Mesenchymal stem cell (in vitro differentiated cells and primary cell): ENCODE measurements around the gene PRDX5.

ENCODE experiments used
- DNase-seq: peaks from one replicate; pipeline ENCODE4 v3.0.0-alpha.2; 2013
- H2AFZ ChIP-seq: one replicate; pipeline ENCODE4 v1.6.1; 2013; ENCODE audit warnings: low read depth, mild to moderate bottlenecking, control low read depth, inconsistent platforms, low read length, moderate library complexity
- H2AK5ac ChIP-seq: 2 replicates; pipeline ENCODE4 v1.6.1; 2013; ENCODE audit warnings: low read length, moderate library complexity, mild to moderate bottlenecking, inconsistent platforms; ENCODE audit not compliant: severe bottlenecking
- H2BK120ac ChIP-seq: one replicate; pipeline ENCODE4 v1.6.1; 2013; ENCODE audit warnings: low read depth, mild to moderate bottlenecking, inconsistent platforms, low read length, moderate library complexity
- H2BK12ac ChIP-seq, 2 experiments: one replicate each; pipeline ENCODE4 v1.6.1; 2013; ENCODE audit warnings: inconsistent platforms in 2 of 2, low read length in 2 of 2, mild to moderate bottlenecking in 2 of 2, moderate library complexity in 2 of 2, control low read depth in 1 of 2
- H2BK15ac ChIP-seq: one replicate; pipeline ENCODE4 v1.6.1; 2013; ENCODE audit warnings: mild to moderate bottlenecking, low read depth, inconsistent platforms; ENCODE audit not compliant: poor library complexity, severe bottlenecking
- H2BK5ac ChIP-seq: 2 replicates; pipeline ENCODE4 v1.6.1; 2013; ENCODE audit warnings: low read depth, mild to moderate bottlenecking, low read length, control low read depth, inconsistent platforms; ENCODE audit not compliant: poor library complexity, severe bottlenecking
- H3K14ac ChIP-seq, 2 experiments: one replicate each; pipeline ENCODE4 v1.6.1; 2013; ENCODE audit warnings: inconsistent platforms in 2 of 2, low read length in 2 of 2, control low read depth in 1 of 2, mild to moderate bottlenecking in 1 of 2, moderate library complexity in 1 of 2
- H3K18ac ChIP-seq, 2 experiments: one replicate each; pipeline ENCODE4 v1.6.1; 2013; ENCODE audit warnings: inconsistent platforms in 2 of 2, low read length in 2 of 2, control low read depth in 1 of 2, low read depth in 1 of 2, mild to moderate bottlenecking in 1 of 2
- H3K23ac ChIP-seq, 2 experiments: one replicate each; pipeline ENCODE4 v1.6.1; 2013; ENCODE audit warnings: inconsistent platforms in 2 of 2, low read length in 2 of 2, mild to moderate bottlenecking in 2 of 2, moderate library complexity in 2 of 2, control low read depth in 1 of 2
- H3K27ac ChIP-seq: 2 replicates; pipeline ENCODE4 v1.5.1; 2013; ENCODE audit warnings: mild to moderate bottlenecking, moderate library complexity, low read length, control low read depth, inconsistent platforms; ENCODE audit not compliant: poor library complexity, severe bottlenecking
- H3K27me3 ChIP-seq, 2 experiments: 2 replicates each; pipeline versions ENCODE4 v1.6.1 to v1.7.0; 2013; ENCODE audit warnings: low read length in 2 of 2, mild to moderate bottlenecking in 2 of 2, moderate library complexity in 2 of 2, control low read depth in 1 of 2, inconsistent platforms in 1 of 2; ENCODE audit not compliant: control insufficient read depth in 1 of 2, insufficient read depth in 1 of 2
- H3K36me3 ChIP-seq, 2 experiments: 2 replicates each; pipeline versions ENCODE4 v1.6.1 to v1.7.0; 2013; ENCODE audit warnings: low read length in 2 of 2, control low read depth in 1 of 2, inconsistent platforms in 1 of 2, low read depth in 1 of 2, mild to moderate bottlenecking in 1 of 2; ENCODE audit not compliant: insufficient read depth in 2 of 2, control insufficient read depth in 1 of 2
- H3K4ac ChIP-seq, 2 experiments: one replicate each; pipeline ENCODE4 v1.6.1; 2013; ENCODE audit warnings: inconsistent platforms in 2 of 2, low read length in 2 of 2, mild to moderate bottlenecking in 2 of 2, moderate library complexity in 2 of 2, control low read depth in 1 of 2, low read depth in 1 of 2
- H3K4me1 ChIP-seq: 2 replicates; pipeline ENCODE4 v1.6.1; 2013; ENCODE audit warnings: low read depth, low read length, control low read depth; ENCODE audit not compliant: control insufficient read depth, insufficient read depth
- H3K4me2 ChIP-seq: 2 replicates; pipeline ENCODE4 v1.6.1; 2013; ENCODE audit warnings: low read length, mild to moderate bottlenecking, inconsistent platforms; ENCODE audit not compliant: poor library complexity, severe bottlenecking
- H3K4me3 ChIP-seq, 2 experiments: 2 replicates each; pipeline versions ENCODE4 v1.5.1 to v1.7.0; 2013; ENCODE audit warnings: low read length in 2 of 2, mild to moderate bottlenecking in 2 of 2, control low read depth in 1 of 2, low read depth in 1 of 2; ENCODE audit not compliant: insufficient read depth in 1 of 2
- H3K79me1 ChIP-seq: replicated peaks from 2 replicates; pipeline ENCODE4 v1.6.1; 2013; ENCODE audit warnings: mild to moderate bottlenecking, control low read depth, low read length, inconsistent platforms; ENCODE audit not compliant: poor library complexity, severe bottlenecking
- H3K9ac ChIP-seq: 2 replicates; pipeline ENCODE4 v1.7.0; 2013; ENCODE audit warnings: mild to moderate bottlenecking, low read length, moderate library complexity
- H3K9me3 ChIP-seq: 2 replicates; pipeline ENCODE4 v1.7.0; 2013; ENCODE audit warnings: mild to moderate bottlenecking, low read length; ENCODE audit not compliant: control insufficient read depth
- H4K8ac ChIP-seq: one replicate; pipeline ENCODE4 v1.6.1; 2013; ENCODE audit warnings: inconsistent platforms, mild to moderate bottlenecking, low read length, moderate library complexity
- H4K91ac ChIP-seq: one replicate; pipeline ENCODE4 v1.6.1; 2013; ENCODE audit warnings: mild to moderate bottlenecking, low read length, inconsistent platforms
- WGBS: methylation state at CpG from one replicate; pipeline ENCODE4 v1.1.7; 2013; ENCODE audit warnings: mixed read lengths; 5-methylcytosine and 5-hydroxymethylcytosine counted together

Gene PRDX5

GRCh38 chr11:64298966-64299846, 18.7 kb upstream of the PRDX5 start:
- H2BK15ac ChIP-seq, result peak overlapping the region; percentile 55
- H3K14ac ChIP-seq, result peak overlapping the region in 1 of 2 experiments; percentile 53
- peak overlapping the region; percentile 39 to 67 for H3K4me3 ChIP-seq
- H4K8ac ChIP-seq, result peak overlapping the region; percentile 12
- H3K23ac ChIP-seq, result peak overlapping the region in 1 of 2 experiments; percentile 9
- H3K27ac ChIP-seq, result no peak overlapping the region
- no peaks in the 10 kb centered on the region for H3K9me3 ChIP-seq
- DNase-seq, result no peak
- H3K79me1 ChIP-seq, result no peaks in the 10 kb centered on the region
- peak overlapping the region in 1 of 2 experiments; percentile 25 for H2BK12ac ChIP-seq
- H3K36me3 ChIP-seq, result no peaks in the 10 kb centered on the region
- H3K4me1 ChIP-seq, result peaks cover 23% of the 10 kb centered on the region
- H2BK120ac ChIP-seq, result no peak overlapping the region
- H3K18ac ChIP-seq, result no peak overlapping the region
- WGBS, result 3% methylated on average over 52 of the region's 60 CpGs
- peak overlapping the region; percentile 75 for H3K9ac ChIP-seq
- H4K91ac ChIP-seq, result peak overlapping the region; percentile 34
- no peak overlapping the region for H2AFZ ChIP-seq
- H3K4me2 ChIP-seq, result peak overlapping the region; percentile 75
- no peak overlapping the region for H2BK5ac ChIP-seq
- peaks cover 61 to 62% of the 10 kb centered on the region in 2 experiments for H3K27me3 ChIP-seq
- no peak overlapping the region for H2AK5ac ChIP-seq
- peak overlapping the region in 1 of 2 experiments; percentile 43 for H3K4ac ChIP-seq

- Histone ChIP-seq H2AK5ac (no peak within 1 kb of the TSS), H3K14ac (peak within 1 kb of the TSS in 1 of 2 experiments; percentile 53), H4K8ac (peak within 1 kb of the TSS; percentile 12), H2BK15ac (peak within 1 kb of the TSS; percentile 55), H2BK5ac (no peak within 1 kb of the TSS), H2AFZ (peak within 1 kb of the TSS; percentile 62), H3K23ac (peak within 1 kb of the TSS in 1 of 2 experiments; percentile 81), H3K4me2 (peak within 1 kb of the TSS; percentile 75), H3K4me3 (peak within 1 kb of the TSS; percentile 39 to 67), H3K27me3 (peaks cover 54 to 56% of the 10 kb centered on the region in 2 experiments), H2BK120ac (no peak within 1 kb of the TSS), H3K79me1 (no peaks in the 10 kb centered on the region), H3K4ac (peak within 1 kb of the TSS in 1 of 2 experiments; percentile 43), H3K4me1 (peaks cover 24% of the 10 kb centered on the region), H2BK12ac (peak within 1 kb of the TSS in 1 of 2 experiments; percentile 25), H3K9me3 (no peaks in the 10 kb centered on the region), H3K9ac (peak within 1 kb of the TSS; percentile 75), H4K91ac (peak within 1 kb of the TSS; percentile 34), H3K36me3 (no peaks in the 10 kb centered on the region), H3K27ac (no peak within 1 kb of the TSS), H3K18ac (peak within 1 kb of the TSS in 1 of 2 experiments; percentile 63)
- DNase-seq, result no peak
- WGBS, result 8% methylated on average over 47 of the region's 54 CpGs
Observed at GRCh38 chr11:64299847-64300648, 17.9 kb upstream of the PRDX5 start, which contains the start of gene CATSPERZ. Gene CATSPERZ, plus strand, starts transcription at chr11:64300358. Its CDS starts 53 bp downstream, at chr11:64300411.

GRCh38 chr11:64303109-64304031, 14.6 kb upstream of the PRDX5 start:
- no peak overlapping the region for H3K4ac ChIP-seq
- H3K4me3 ChIP-seq, result no peak overlapping the region
- H2BK120ac ChIP-seq, result no peak overlapping the region
- H2BK12ac ChIP-seq, result no peak overlapping the region
- peaks cover 11% of the 10 kb centered on the region for H3K79me1 ChIP-seq
- H3K4me2 ChIP-seq, result no peak overlapping the region
- peak overlapping the region; percentile 57 for H2BK15ac ChIP-seq
- H3K9me3 ChIP-seq, result no peaks in the 10 kb centered on the region
- no peak overlapping the region for H3K27ac ChIP-seq
- peak overlapping the region in 1 of 2 experiments; percentile 62 for H3K18ac ChIP-seq
- no peak for DNase-seq
- no peaks in the 10 kb centered on the region for H3K36me3 ChIP-seq
- H2AFZ ChIP-seq, result no peak overlapping the region
- H3K9ac ChIP-seq, result peak overlapping the region; percentile 90
- no peak overlapping the region for H4K8ac ChIP-seq
- no peak overlapping the region for H2BK5ac ChIP-seq
- WGBS, result 94% methylated on average over 12 of the region's 13 CpGs
- H3K27me3 ChIP-seq, result peaks cover 21 to 22% of the 10 kb centered on the region in 2 experiments
- no peak overlapping the region for H3K23ac ChIP-seq
- no peak overlapping the region for H4K91ac ChIP-seq
- H3K14ac ChIP-seq, result peak overlapping the region in 1 of 2 experiments; percentile 92
- peaks cover 37% of the 10 kb centered on the region for H3K4me1 ChIP-seq
- peak overlapping the region; percentile 49 for H2AK5ac ChIP-seq
